ENCODE measurements around the gene SPOCK2.

SPOCK2 gene

DNA sequence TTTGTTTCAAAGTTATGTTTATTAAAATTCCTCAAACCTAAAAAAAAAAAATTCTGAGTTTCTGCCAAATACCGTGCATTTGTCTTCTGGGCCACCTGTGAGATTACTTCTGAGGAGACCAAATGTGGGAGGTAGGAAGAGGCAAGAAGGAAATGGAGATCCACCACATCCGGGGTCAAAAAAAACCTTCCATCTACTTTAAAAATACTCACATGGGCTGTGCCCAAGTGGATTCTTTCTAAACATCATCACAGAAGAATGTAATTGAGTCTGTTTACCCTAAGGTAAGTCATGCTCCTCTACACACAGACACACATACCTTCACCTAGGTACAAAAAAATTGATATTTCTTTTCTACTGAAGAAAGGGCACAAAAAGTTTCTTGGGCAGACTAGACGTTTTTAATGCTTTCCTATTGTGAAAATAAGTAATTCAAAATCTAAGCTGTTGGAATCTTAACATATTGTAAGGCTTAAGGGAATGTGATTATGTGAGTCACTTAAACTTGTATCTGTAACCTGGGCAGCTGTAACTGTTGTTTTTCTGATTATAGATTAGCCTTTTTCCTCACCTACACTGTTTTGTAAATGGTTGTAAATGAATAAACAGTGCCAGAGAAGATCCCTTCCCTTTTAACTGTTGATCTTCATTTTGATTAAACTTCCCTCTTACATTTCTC lies 19.1 kb upstream of the SPOCK2 start:
- DNase-seq: no peak

DNA sequence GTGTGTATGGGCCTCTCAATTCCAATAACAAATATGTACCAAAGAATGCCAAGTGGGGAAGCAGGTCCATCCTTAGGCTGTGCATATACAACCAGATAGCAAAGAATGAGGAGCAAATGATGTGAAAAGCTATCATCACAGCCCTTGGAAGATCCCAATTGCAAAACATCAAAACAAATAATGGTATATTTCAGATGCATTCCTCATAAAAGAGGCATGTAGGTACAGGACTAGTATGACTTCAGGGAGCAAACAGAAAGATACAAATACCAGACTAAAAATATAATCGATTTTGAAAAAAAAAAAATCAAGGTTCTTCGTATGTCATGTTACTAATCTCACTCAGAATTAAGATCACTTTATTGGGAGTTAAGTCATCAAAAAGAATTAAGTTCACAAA lies 18.5 kb upstream of the SPOCK2 start:
- DNase-seq: no peak

DNA sequence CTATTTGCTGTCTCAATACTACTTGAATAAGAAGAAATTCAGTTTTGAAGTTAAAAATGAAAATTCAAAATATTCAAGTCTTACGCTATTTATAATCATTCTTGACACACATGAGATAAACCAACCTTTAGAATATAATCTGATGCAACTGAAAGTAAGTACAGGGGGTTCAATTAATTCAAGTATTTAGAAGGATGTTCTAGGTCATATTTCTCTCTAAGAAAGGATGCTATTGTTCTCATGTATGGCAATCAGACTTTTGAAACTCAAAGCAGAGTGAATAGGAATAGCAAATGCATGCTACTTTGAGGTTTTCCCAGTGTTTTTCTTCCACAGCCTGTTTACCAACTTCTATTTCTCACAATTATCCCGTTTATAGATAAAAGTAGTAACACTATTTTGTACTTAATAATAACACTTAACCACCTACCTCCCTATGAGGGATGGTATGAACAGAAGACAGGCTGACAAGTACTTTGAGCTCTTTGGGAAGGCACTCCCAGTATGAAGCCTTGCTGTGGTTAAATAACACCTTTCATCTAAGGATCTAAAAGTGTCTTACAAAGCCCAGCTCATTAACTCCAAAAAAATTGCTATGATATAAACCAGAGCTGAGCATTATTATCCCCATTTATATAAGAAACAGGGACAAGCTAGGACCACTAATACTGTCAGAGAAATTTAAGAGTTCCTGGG lies 18.0 kb upstream of the SPOCK2 start:
- no peak for DNase-seq

GRCh38 chr10:72105710-72106109 lies 17.4 kb upstream of the SPOCK2 start:
- no peak for DNase-seq

DNA sequence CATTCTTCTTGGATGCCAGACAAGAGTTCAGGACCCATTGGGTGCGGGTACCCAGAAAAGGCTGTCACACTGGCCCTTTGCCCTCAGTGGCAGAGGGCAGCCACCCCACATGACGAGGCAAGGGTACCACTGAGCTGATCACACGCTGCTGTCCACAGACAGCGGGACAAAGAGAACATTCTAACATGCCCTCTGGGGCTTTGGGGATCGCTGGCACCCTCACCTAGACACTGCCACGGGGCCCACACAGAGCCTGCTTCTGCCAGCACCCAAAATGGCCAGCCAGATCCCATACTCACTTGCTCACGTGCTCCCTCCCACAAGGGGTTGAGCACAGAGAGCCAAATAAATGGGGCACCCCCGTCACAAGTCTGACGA lies 16.7 kb upstream of the SPOCK2 start:
- no peak for DNase-seq

DNA sequence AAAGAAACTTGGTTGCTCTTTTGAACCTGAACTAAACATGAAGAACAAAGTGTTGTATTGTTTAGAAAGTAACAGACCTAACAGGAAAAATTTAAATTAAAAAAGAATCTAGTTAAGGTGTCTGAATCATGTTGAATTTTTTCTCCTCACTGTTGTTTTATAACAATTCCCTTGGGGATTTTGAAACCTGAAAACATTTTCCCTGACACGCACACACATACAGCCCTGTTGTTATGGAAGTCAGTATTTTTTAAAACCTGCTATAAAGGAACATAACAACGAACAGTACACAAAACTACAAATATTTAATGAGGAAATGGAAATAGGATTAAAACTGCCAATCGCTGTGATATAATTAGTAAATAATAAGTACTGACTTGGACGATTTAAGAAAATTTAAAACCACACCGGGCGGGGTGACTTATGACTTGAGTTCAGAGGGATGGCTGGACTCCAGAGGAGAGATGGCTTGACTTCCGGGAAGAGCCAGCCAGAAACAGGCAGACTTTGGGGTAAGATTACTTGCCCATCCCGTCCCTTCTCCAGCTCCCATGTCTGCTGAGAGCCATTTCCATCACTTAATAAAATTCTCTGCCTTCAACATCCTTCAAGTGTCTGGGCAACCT lies 16.2 kb upstream of the SPOCK2 start:
- DNase-seq: no peak

DNA sequence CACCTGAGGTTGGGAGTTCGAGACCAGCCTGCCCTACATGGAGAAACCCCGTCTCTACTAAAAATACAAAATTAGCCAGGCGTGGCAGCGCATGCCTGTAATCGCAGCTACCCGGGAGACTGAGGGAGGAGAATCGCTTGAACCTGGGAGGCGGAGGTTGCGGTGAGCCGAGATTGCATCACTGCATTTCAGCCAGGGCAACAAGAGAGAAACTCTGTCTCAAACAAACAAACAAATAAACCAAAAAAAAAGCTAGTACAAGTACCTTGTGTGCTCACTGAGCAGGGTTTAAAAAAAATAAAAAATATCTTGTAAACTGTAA lies 11.2 kb upstream of the SPOCK2 start:
- DNase-seq: no peak

DNA sequence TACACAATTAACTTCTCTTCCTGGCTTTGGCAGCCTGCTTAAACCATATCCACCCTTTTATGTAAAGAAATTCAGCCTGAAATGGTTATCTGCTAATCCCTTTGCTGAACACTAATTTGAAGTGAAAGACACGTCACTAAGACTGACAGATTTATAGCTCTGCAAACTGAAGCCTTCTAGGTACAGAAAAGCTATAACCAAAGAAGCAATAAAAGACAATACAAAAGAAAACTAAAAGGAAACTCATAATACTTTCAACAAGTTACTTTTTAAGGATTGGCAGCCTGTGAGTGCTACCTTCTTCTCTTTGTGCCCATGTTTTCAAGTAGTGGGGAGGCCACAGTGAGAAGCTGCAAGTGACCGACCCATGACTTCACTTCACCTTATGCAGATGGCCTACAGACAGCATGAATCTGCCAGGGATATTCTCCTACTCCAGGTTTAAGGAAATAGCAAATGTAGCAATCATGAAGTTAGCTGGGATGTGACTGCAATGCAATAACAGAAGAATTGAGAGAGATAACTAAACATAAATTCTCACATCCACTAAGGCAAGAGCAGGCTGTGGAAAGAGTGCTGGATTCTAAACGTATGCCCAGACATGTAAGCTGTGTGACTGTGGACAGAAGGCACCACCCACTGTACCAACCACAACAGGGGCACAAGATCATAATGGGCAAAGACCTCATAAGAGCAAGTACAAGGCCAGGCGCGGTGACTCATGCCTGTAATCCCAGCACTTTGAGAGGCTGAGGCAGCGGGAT lies 10.7 kb upstream of the SPOCK2 start:
- no peak for DNase-seq

DNA sequence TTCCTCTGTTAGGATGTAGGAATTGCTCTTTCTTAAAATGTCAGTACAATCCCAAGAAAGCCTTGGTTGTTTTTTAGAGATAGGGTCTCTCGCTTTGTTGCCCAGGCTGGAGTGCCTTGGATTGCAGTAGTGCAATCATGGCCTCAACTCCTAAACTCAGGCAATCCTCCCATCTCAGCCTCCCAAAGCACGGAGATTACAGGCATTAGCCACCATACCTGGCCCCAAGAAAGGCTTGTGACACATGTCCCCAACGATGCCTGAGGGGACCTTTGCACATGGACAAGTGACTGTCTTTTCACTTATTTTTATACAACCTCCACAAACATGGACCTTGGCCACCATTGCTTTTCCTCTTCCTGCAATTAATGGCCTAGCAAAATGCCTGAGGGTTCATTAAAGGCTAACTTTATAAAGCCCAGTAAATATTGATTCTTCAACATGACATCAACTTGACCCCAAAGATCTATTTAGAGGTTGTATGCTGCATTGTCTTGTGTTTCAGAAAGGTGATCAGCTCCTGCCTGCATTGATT lies 10.0 kb upstream of the SPOCK2 start:
- no peak for DNase-seq

GRCh38 chr10:72097448-72098300 lies 9.3 kb upstream of the SPOCK2 start:
- DNase-seq: no peak

DNA sequence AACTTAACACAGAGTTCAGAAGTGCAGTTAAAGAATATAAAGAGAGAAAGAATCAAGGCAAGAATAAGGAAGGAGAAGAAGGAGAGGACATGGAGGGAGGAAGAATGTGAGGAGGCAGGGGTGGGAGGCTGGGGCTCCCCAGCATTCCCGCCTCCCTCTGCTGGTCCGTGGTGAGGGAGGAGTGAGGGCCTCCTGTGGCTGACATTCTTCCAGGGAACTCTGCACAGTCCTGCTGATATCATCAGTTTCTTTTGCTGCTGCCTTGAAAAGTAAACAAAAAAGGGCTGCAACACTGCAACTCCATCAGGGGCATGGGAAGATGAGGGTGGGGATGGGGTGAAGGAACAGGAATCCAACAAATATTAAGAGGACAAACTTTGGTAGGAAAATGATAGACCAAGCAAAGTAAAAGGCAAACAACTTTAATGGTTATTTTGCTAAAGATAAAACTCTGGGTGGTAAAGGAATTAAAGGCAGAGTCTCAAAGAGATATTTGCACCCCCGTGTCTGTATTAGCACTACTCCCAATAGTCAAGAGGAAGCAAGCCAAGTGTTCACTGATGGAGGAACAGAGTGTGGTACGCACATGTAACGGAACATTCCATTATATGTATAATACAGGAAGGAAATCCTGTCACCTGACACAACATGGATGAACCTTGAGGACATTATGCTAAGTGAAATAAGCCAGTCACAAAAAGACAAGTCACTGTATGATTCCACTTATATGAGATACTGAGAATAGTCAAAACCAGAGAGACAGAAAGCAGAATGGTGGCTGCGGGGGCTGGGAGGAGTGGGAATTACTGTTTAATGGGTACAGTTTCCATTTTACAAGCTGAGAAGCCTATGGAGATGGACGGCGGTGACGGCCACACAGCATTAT lies 8.0 kb upstream of the SPOCK2 start:
- DNase-seq: no peak

- no peak for DNase-seq
Observed at GRCh38 chr10:72095195-72095594, 6.8 kb upstream of the SPOCK2 start.

- DNase-seq: no peak
Observed at GRCh38 chr10:72094574-72094973, 6.2 kb upstream of the SPOCK2 start.

- DNase-seq: no peak
Observed at GRCh38 chr10:72093450-72093849, 5.1 kb upstream of the SPOCK2 start.

GRCh38 chr10:72092987-72093386 lies 4.6 kb upstream of the SPOCK2 start:
- no peak for DNase-seq

- no peak for DNase-seq
Observed at GRCh38 chr10:72092171-72092924, 4.0 kb upstream of the SPOCK2 start.

- DNase-seq: no peak
Observed at GRCh38 chr10:72090326-72090725, 2.0 kb upstream of the SPOCK2 start.

DNA sequence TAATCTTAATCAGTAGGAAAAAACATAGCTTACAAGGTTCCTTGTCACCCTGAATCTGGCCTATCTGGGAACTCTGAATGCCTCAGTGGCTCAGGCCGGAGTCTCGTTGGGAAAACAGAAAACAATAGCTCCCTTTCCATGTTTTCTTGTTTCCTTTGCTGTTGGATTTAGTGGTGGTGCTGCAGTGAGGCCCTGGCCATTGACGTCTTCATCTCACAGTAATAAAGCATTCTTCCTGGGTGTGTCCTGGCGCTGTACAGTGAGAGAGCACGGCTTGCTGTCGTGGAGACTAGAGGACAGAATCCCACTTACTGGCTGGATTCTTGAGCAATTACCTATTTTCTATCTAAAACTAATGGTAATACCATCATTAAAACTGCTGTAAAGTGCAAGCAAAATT lies 1.3 kb upstream of the SPOCK2 start:
- DNase-seq: no peak

GRCh38 chr10:72088889-72089575 lies 681 bp upstream of the SPOCK2 start:
- DNase-seq: no peak

DNA sequence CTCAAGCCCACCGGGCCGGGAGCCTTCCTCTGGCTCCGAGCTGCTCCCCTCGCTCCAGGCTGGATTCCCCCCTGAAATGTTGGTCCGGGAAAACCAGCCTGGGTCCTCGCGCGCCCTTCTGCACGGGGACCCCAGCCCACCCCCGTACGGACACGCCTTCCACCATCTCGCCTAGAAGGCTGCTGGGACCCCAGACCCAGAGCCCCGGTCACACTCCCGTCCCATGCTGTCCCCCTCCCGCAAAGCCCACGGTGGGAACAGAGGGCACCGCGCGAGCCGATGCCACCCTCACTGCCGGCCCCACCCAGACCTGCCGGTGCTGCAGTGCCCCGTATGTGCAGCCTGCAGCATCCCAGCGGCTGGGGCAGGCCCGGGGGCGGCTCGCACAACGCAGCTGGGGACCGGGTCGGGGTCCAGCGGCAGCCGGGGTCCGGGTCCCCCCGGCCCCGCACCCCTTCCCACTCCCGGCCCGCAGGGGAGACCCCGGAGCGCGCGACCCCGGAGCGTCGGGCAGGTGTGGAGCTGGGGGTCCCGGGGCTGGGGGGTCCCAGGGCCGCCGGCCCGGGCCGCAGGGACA lies 871 bp downstream of the SPOCK2 start:
- no peak for DNase-seq
